OCI-LY7 (cell line): ENCODE results near the gene RITA1.

Experiments used
- EZH2phosphoT487 ChIP-seq: fragments of 200-600 bp; sonication (generic); IDR thresholded peaks from 2 replicates; pipeline ENCODE4 v1.6.1; 2018; ENCODE audit warnings: low read depth, borderline replicate concordance, mild to moderate bottlenecking, mixed run types, antibody characterized with exemption, low read length, moderate library complexity, mixed read lengths
- TF ChIP-seq, protein P1 (sequence below): fragments of 200-600 bp; sonication (generic); conservative IDR thresholded peaks from 2 replicates; pipeline ENCODE4 v1.5.1; 2014; ENCODE audit warnings: mild to moderate bottlenecking, antibody characterized with exemption, low read length, moderate library complexity, mixed read lengths

DNA sequence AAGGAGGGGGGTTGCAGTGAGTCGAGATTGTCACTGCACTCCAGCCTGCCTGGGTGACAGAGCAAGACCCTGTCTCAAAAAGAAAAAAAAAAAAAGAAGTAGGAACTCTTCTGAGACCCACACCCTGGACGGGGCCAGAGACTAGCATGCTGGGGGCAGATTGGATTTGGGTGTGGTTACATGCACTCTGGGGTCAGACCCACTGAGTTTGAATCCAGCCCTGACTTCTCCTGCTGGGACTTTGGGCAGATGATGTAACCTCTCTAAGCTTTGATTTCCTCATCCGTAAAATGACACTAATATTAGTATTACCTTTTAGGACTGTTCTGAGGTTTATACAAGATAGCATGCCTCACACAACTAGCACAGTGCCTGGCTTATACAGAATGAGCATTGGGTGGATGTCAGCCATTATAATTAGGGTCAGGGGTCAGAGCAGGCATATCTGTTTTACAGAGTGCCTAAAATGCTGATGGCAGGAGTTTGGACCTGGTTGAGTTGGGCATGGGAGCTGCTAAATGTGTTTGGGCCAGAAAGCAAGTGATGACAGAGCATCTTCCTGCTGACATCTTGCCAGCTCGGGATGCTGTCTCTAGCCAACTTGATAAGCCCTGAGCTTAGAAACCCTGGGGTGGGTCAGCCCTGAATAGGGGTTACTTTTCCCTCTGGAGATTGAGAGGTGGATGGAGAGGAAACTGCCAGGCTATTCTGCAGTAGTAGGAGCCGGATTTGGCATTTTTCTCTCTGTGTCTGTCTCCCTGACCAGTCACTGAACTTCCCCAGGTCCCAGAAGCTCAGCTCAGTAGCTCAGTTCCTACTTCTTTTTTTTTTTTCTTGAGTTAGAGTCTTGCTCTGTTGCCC is 51.2 kb downstream of the RITA1 start:
- TF ChIP-seq, protein P1, sequence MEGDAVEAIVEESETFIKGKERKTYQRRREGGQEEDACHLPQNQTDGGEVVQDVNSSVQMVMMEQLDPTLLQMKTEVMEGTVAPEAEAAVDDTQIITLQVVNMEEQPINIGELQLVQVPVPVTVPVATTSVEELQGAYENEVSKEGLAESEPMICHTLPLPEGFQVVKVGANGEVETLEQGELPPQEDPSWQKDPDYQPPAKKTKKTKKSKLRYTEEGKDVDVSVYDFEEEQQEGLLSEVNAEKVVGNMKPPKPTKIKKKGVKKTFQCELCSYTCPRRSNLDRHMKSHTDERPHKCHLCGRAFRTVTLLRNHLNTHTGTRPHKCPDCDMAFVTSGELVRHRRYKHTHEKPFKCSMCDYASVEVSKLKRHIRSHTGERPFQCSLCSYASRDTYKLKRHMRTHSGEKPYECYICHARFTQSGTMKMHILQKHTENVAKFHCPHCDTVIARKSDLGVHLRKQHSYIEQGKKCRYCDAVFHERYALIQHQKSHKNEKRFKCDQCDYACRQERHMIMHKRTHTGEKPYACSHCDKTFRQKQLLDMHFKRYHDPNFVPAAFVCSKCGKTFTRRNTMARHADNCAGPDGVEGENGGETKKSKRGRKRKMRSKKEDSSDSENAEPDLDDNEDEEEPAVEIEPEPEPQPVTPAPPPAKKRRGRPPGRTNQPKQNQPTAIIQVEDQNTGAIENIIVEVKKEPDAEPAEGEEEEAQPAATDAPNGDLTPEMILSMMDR, result no peak
- no peak for TF ChIP-seq EZH2phosphoT487
